Endodermal cell (in vitro differentiated cells): ENCODE measurements around the gene CR1. TPM values are rescaled to one million over a fixed set of nuclear protein-coding genes. Genes with fewer than 3 reads are reported as not detected.

Experiments
- DNase-seq: peaks from one replicate; pipeline ENCODE4 v3.0.0-alpha.2; 2017
- H3K27ac ChIP-seq: 2 replicates; pipeline ENCODE4 v1.5.1; 2013; ENCODE audit warnings: mild to moderate bottlenecking, low read depth, low read length, moderate library complexity
- H3K27me3 ChIP-seq: 2 replicates; pipeline ENCODE4 v1.6.1; 2013; ENCODE audit warnings: mild to moderate bottlenecking, low read length, moderate library complexity; ENCODE audit not compliant: insufficient read depth, control insufficient read depth, poor library complexity, severe bottlenecking
- H3K36me3 ChIP-seq: 2 replicates; pipeline ENCODE4 v1.7.0; 2013; ENCODE audit warnings: mild to moderate bottlenecking, low read length, moderate library complexity; ENCODE audit not compliant: control insufficient read depth, insufficient read depth
- H3K4me1 ChIP-seq: one replicate; pipeline ENCODE4 v1.7.0; 2013; ENCODE audit warnings: low read length; ENCODE audit not compliant: control insufficient read depth, insufficient read depth
- H3K4me3 ChIP-seq: 2 replicates; pipeline ENCODE4 v1.5.1; 2013; ENCODE audit warnings: mild to moderate bottlenecking, low read length, moderate library complexity
- H3K9ac ChIP-seq: 2 replicates; pipeline ENCODE4 v1.6.1; 2013; ENCODE audit warnings: mild to moderate bottlenecking, low read length, moderate library complexity; ENCODE audit not compliant: poor library complexity, severe bottlenecking; ENCODE audit errors: extremely low read depth
- H3K9me3 ChIP-seq: 2 replicates; pipeline ENCODE4 v1.6.1; 2013; ENCODE audit warnings: mild to moderate bottlenecking, low read length, moderate library complexity; ENCODE audit not compliant: control insufficient read depth
- H3K27ac Mint-ChIP-seq: 2 replicates; pipeline ENCODE4 v1.8.0; 2020; ENCODE audit warnings: mixed read lengths
- H3K27me3 Mint-ChIP-seq: 2 replicates; pipeline ENCODE4 v1.8.0; 2021; ENCODE audit warnings: mild to moderate bottlenecking, mixed read lengths; ENCODE audit not compliant: insufficient read depth
- H3K36me3 Mint-ChIP-seq: 2 replicates; pipeline ENCODE4 v1.8.0; 2020; ENCODE audit warnings: low read depth, mixed read lengths
- H3K4me1 Mint-ChIP-seq: 2 replicates; pipeline ENCODE4 v1.8.0; 2020; ENCODE audit warnings: mixed read lengths
- H3K4me3 Mint-ChIP-seq: 2 replicates; pipeline ENCODE4 v1.8.0; 2020; ENCODE audit warnings: mild to moderate bottlenecking, moderate library complexity, mixed read lengths
- H3K9me3 Mint-ChIP-seq: 2 replicates; pipeline ENCODE4 v1.8.0; 2020; ENCODE audit warnings: mild to moderate bottlenecking, mixed read lengths
- CTCF ChIP-seq: fragments of 200-600 bp; sonication (generic); conservative IDR thresholded peaks from 2 replicates; pipeline ENCODE4 v1.5.0; 2021; ENCODE audit warnings: antibody characterized with exemption, mild to moderate bottlenecking
- total RNA-seq, 2 donors: library from RNA; stranded (reverse); fragmentation: NEBNext Ultra II Directional in 1 of 2; extraction: Animal tissue kit (Norgen Biotek cat#: 25700) in 1 of 2; gene quantifications; 2 replicates in 1 of 2; 3 replicates in 1 of 2; pipeline ENCODE4 v1.2.1, GENCODE V29; 2021

The CR1 gene
- total RNA-seq, 2 donors from 2014 or later: 0.07 TPM; not detected in 1

GRCh38 chr1:207691010-207691409, 195.1 kb downstream of the CR1 start:
- Histone ChIP-seq H3K9me3 (no peaks in the 10 kb centered on the region), H3K9ac (no peak overlapping the region), H3K4me1 (no peaks in the 10 kb centered on the region), H3K4me3 (no peak overlapping the region), H3K36me3 (no peaks in the 10 kb centered on the region), H3K27me3 (no peaks in the 10 kb centered on the region), H3K27ac (no peak overlapping the region)
- H3K36me3 Mint-ChIP-seq: no peaks in the 10 kb centered on the region
- no peaks in the 10 kb centered on the region for H3K27me3 Mint-ChIP-seq
- no peaks in the 10 kb centered on the region for H3K4me1 Mint-ChIP-seq
- no peak for DNase-seq
- TF ChIP-seq CTCF: no peak
- no peaks in the 10 kb centered on the region for H3K9me3 Mint-ChIP-seq
- no peak overlapping the region for H3K4me3 Mint-ChIP-seq
- no peak overlapping the region for H3K27ac Mint-ChIP-seq

Other genes starting within 250 kb of the CR1 start
- gene CD55, start 174.5 kb upstream of the CR1 start, total RNA-seq: 10 to 100 TPM; 19.5 to 26.1 TPM
- gene CR2, start 41.8 kb upstream of the CR1 start, total RNA-seq: 1 to 10 TPM in 1 of 2 donors, under 1 TPM in 1; 0.48 to 2.1 TPM
- 1 to 10 TPM in 1 of 2 donors, not detected in 1; 1.9 TPM for gene CR1L, start 149.0 kb downstream of the CR1 start, total RNA-seq